ENCODE measurements around the gene CCDC142. TPM values are rescaled to one million over a fixed set of nuclear protein-coding genes. Genes with fewer than 3 reads are reported as not detected.

Gene CCDC142
- total and polyA plus RNA-seq, 2 of the 8 experiments (the other 6 are each of a cell fraction or from before 2014, with no cell fraction given), result 6.0 to 10.7 TPM

- TF ChIP-seq E2F6 (IDR thresholded peaks at IDR 0.05) (peak; percentile 52), SUZ12 (IDR thresholded peaks at IDR 0.05; ENCODE audit: low read length) (no peak), RNF2 (IDR thresholded peaks at IDR 0.05; ENCODE audit: borderline replicate concordance, low read depth, low read length, missing control alignments, poor library complexity, severe bottlenecking) (no peak), NRF1 (IDR thresholded peaks at IDR 0.05; ENCODE audit: low read depth, low read length) (no peak), JUND (IDR thresholded peaks at IDR 0.05; ENCODE audit: low read length) (no peak), KDM5A (IDR thresholded peaks at IDR 0.05; ENCODE audit: low read length) (peak; percentile 94), TBP (IDR thresholded peaks at IDR 0.05; ENCODE audit: low read depth, low read length) (peak; percentile 68), RXRA (IDR thresholded peaks at IDR 0.05; ENCODE audit: insufficient read depth, low read depth, low read length) (no peak), ASH2L (IDR thresholded peaks at IDR 0.05; ENCODE audit: low read length) (peak; percentile 84), SRF (IDR thresholded peaks at IDR 0.05; ENCODE audit: low read depth, low read length) (no peak), RAD21 (IDR thresholded peaks at IDR 0.05 in 1 of 2, conservative IDR thresholded peaks at IDR 0.05 in 1 of 2; ENCODE audit: low read depth in 2 of 2, low read length in 2 of 2) (peak; percentile 79 to 85), NANOG (IDR thresholded peaks at IDR 0.05; ENCODE audit: insufficient read depth, low read depth, low read length, poor library complexity, severe bottlenecking) (peak; percentile 96), TAF1 (IDR thresholded peaks at IDR 0.05; ENCODE audit: low read depth, low read length) (peak; percentile 74), SIX5 (IDR thresholded peaks at IDR 0.05; ENCODE audit: low read depth, low read length) (peak; percentile 44), CTCF (IDR thresholded peaks at IDR 0.05; ENCODE audit: control extremely low read depth in 1 of 3, insufficient read depth in 1 of 3, low read depth in 1 of 3, low read length in 3 of 3) (peak; percentile 81 to 95 (median 89))
Measured at GRCh38 chr2:74482801-74483674, at the start of gene CCDC142, which contains the start of gene TTC31 (continued).

Measured in H1 (cell line).